ENCODE data around the gene GCNT1. TPM values are rescaled to one million over a fixed set of nuclear protein-coding genes. Genes with fewer than 3 reads are reported as not detected.

GCNT1 gene
- polyA plus RNA-seq, 1 of the 3 experiments (the other 2 are of a cell fraction) = 0.76 TPM

- no peaks in the 10 kb centered on the region for H3K9me3 ChIP-seq
- POLR2A ChIA-PET = no interaction called here
- no peak overlapping the region for H3K4me2 ChIP-seq
- H3K36me3 ChIP-seq (replicated peaks in 1 of 2; ENCODE audit: control insufficient read depth in 1 of 2, insufficient read depth in 2 of 2, low read length in 1 of 2) = no peaks in the 10 kb centered on the region
- H3K9me2 ChIP-seq = no peaks in the 10 kb centered on the region
- 7% methylated on average over 1 of the region's 1 CpG for WGBS (ENCODE audit: low lambda C conversion rate)
- no peak overlapping the region for H2AFZ ChIP-seq (ENCODE audit: low read depth)
- no peak overlapping the region for H3K9ac ChIP-seq
- no peaks in the 10 kb centered on the region for H3K4me1 ChIP-seq (ENCODE audit: control insufficient read depth in 1 of 2, insufficient read depth in 2 of 2, low read depth in 1 of 2, low read length in 1 of 2)
- no peak for DNase-seq
- peak overlapping the region in 1 of 2 experiments; percentile 25; a peak in 1 of 4 replicates for H3K27ac ChIP-seq (ENCODE audit: low read depth in 2 of 2, low read length in 1 of 2)
- H3F3A ChIP-seq (replicated peaks; ENCODE audit: insufficient read depth) = peaks cover 3% of the 10 kb centered on the region
- TF ChIP-seq SIN3A (IDR thresholded peaks at IDR 0.05; ENCODE audit: borderline replicate concordance, low read depth, low read length) (no peak), IRF3 (IDR thresholded peaks at IDR 0.05; ENCODE audit: low read depth, low read length) (no peak), EP300 (IDR thresholded peaks at IDR 0.05; ENCODE audit: borderline replicate concordance in 1 of 2, low read depth in 1 of 2, low read length in 1 of 2) (peak in 1 of 2 experiments; percentile 11; a peak in 1 of 4 replicates), USF1 (IDR thresholded peaks at IDR 0.05; ENCODE audit: borderline replicate concordance, low read depth) (no peak), FOSL2 (IDR thresholded peaks at IDR 0.05; ENCODE audit: borderline replicate concordance, low read depth) (0 out of 2 replicates have a peak, but pooled peaks have one; percentile 22), ZBTB33 (IDR thresholded peaks at IDR 0.05; ENCODE audit: borderline replicate concordance, low read depth) (no peak), YY1 (IDR thresholded peaks at IDR 0.05; ENCODE audit: low read depth) (no peak), USF2 (IDR thresholded peaks at IDR 0.05; ENCODE audit: borderline replicate concordance, low read depth, low read length) (no peak), FOXJ3 (CRISPR knock-in tag; IDR thresholded peaks at IDR 0.05) (no peak), RXRA (IDR thresholded peaks at IDR 0.05; ENCODE audit: borderline replicate concordance, low read depth) (no peak), NRF1 (IDR thresholded peaks at IDR 0.05; ENCODE audit: low read depth, low read length) (no peak), MXI1 (IDR thresholded peaks at IDR 0.05; ENCODE audit: low read depth, low read length) (no peak), PBX3 (IDR thresholded peaks at IDR 0.05) (no peak), REST (IDR thresholded peaks at IDR 0.05; ENCODE audit: low read depth, low read length) (no peak), JUND (IDR thresholded peaks at IDR 0.05) (no peak), GABPA (IDR thresholded peaks at IDR 0.05; ENCODE audit: low read depth) (no peak), MAX (IDR thresholded peaks at IDR 0.05; ENCODE audit: low read depth) (no peak), RFX5 (IDR thresholded peaks at IDR 0.05; ENCODE audit: low read length) (no peak), TCF12 (IDR thresholded peaks at IDR 0.05) (0 out of 2 replicates have a peak, but pooled peaks have one; percentile 12)
- H4K20me1 ChIP-seq (ENCODE audit: insufficient read depth) = no peaks in the 10 kb centered on the region
- CTCF ChIA-PET = interaction anchor here (0.9 kb wide), 1 partner anchor 31 kb away, joined by 3 read pairs; no protein-coding TSS in a partner anchor
- H3K4me3 ChIP-seq (ENCODE audit: low read depth in 2 of 2, low read length in 1 of 2) = no peak overlapping the region
- H3K79me2 ChIP-seq (ENCODE audit: insufficient read depth) = no peaks in the 10 kb centered on the region
- H3K27me3 ChIP-seq (ENCODE audit: insufficient read depth) = no peaks in the 10 kb centered on the region; the same call in 1 of the 2 replicates
Measured at GRCh38 chr9:76451234-76451633, 7.7 kb upstream of the GCNT1 start.

Measured in SK-N-SH (cell line).